Colonic mucosa (tissue), 4 donors: ENCODE results near the gene WSB1. TPM values are rescaled to one million over a fixed set of nuclear protein-coding genes. Genes with fewer than 3 reads are reported as not detected.
"Not testable (repeated sequence)": the region's sequence is repeated elsewhere in the genome, so short reads cannot be mapped to it uniquely, and the experiment has no call there.

ENCODE experiments used
- DNase-seq: peaks from one replicate; pipeline ENCODE4 v3.0.0-alpha.2; 2020
- H3K27ac ChIP-seq: fragments of 200-600 bp; one replicate; pipeline ENCODE4 v1.8.0; 2021
- H3K27me3 ChIP-seq: fragments of 200-600 bp; one replicate; pipeline ENCODE4 v1.8.0; 2021
- H3K36me3 ChIP-seq: fragments of 200-600 bp; one replicate; pipeline ENCODE4 v1.8.0; 2021
- H3K4me1 ChIP-seq: fragments of 200-600 bp; one replicate; pipeline ENCODE4 v1.8.0; 2021; ENCODE audit warnings: mild to moderate bottlenecking
- H3K4me3 ChIP-seq: fragments of 200-600 bp; one replicate; pipeline ENCODE4 v1.8.0; 2021
- H3K9ac ChIP-seq, 2 donors: one replicate each; pipeline ENCODE4 v1.7.0; 2013; ENCODE audit warnings: control low read depth in 2 of 2, low read depth in 2 of 2, low read length in 2 of 2
- H3K9me3 ChIP-seq: fragments of 200-600 bp; one replicate; pipeline ENCODE4 v1.8.0; 2021
- CTCF ChIP-seq: fragments of 200-600 bp; IDR thresholded peaks from one replicate; pipeline ENCODE4 v1.8.0; 2022; ENCODE audit warnings: antibody characterized with exemption, mild to moderate bottlenecking
- intact Hi-C: fragments of 100-400 bp; cut with DNase I; formaldehyde crosslinking; loops from one replicate; pipeline ENCODE4 v1.14.1; 2022
- total RNA-seq, 2 donors: library from RNA; stranded (reverse); fragmentation: NEBNext Ultra II Directional in 1 of 2; extraction: Animal tissue kit (Norgen Biotek cat#: 25700) in 1 of 2; gene quantifications; one replicate each; pipeline ENCODE4 v1.2.1, GENCODE V29; 2021
- donor health status: healthy.
- donor health status: DM: no; HTN: no; CAD: no.
- donor health status: DM: no; HTN: no; CAD: no.

WSB1 gene
- total RNA-seq, 2 donors from 2014 or later: 94.2 to 150 TPM

GRCh38 chr17:27326051-27326450 lies 32.1 kb downstream of the WSB1 start:
- no peak overlapping the region for H3K9ac ChIP-seq
- DNase-seq: no peak
- H3K4me1 ChIP-seq: peaks cover 12% of the 10 kb centered on the region
- TF ChIP-seq CTCF: no peak
- intact Hi-C loops: no loop called here
- no peaks in the 10 kb centered on the region for H3K9me3 ChIP-seq
- H3K27me3 ChIP-seq: no peaks in the 10 kb centered on the region
- H3K4me3 ChIP-seq: no peak overlapping the region
- H3K36me3 ChIP-seq: no peaks in the 10 kb centered on the region
- H3K27ac ChIP-seq: no peak overlapping the region

GRCh38 chr17:27326585-27326984 lies 32.7 kb downstream of the WSB1 start:
- Histone ChIP-seq H3K36me3 (no peaks in the 10 kb centered on the region), H3K9me3 (no peaks in the 10 kb centered on the region), H3K27ac (no peak overlapping the region), H3K9ac (no peak overlapping the region), H3K4me3 (no peak overlapping the region), H3K4me1 (peaks cover 12% of the 10 kb centered on the region), H3K27me3 (no peaks in the 10 kb centered on the region)
- TF ChIP-seq CTCF: no peak
- intact Hi-C loops: no loop called here
- peak; percentile 5 for DNase-seq

GRCh38 chr17:27327397-27327796 lies 33.5 kb downstream of the WSB1 start:
- H3K27ac ChIP-seq: no peak overlapping the region
- DNase-seq: peak; percentile 7
- no peak for TF ChIP-seq CTCF
- no peak overlapping the region for H3K9ac ChIP-seq
- H3K4me1 ChIP-seq: peaks cover 13% of the 10 kb centered on the region
- intact Hi-C loops: no loop called here
- no peaks in the 10 kb centered on the region for H3K9me3 ChIP-seq
- H3K27me3 ChIP-seq: no peaks in the 10 kb centered on the region
- H3K4me3 ChIP-seq: no peak overlapping the region
- no peaks in the 10 kb centered on the region for H3K36me3 ChIP-seq

GRCh38 chr17:27327871-27328270 lies 34.0 kb downstream of the WSB1 start:
- H3K36me3 ChIP-seq: no peaks in the 10 kb centered on the region
- H3K4me1 ChIP-seq: peaks cover 14% of the 10 kb centered on the region
- no peak overlapping the region for H3K9ac ChIP-seq
- no peaks in the 10 kb centered on the region for H3K9me3 ChIP-seq
- no peak for TF ChIP-seq CTCF
- H3K27ac ChIP-seq: no peak overlapping the region
- H3K4me3 ChIP-seq: no peak overlapping the region
- DNase-seq: no peak
- H3K27me3 ChIP-seq: no peaks in the 10 kb centered on the region
- intact Hi-C loops: no loop called here

- H3K27ac ChIP-seq, intact Hi-C loops, H3K4me3 ChIP-seq, H3K4me1 ChIP-seq, H3K9me3 ChIP-seq, H3K9ac ChIP-seq, H3K27me3 ChIP-seq, H3K36me3 ChIP-seq: not testable (repeated sequence)
- peak; percentile 9 for DNase-seq
These were observed 34.8 kb downstream of the WSB1 start for GRCh38 chr17:27328686-27329085.

- Histone ChIP-seq H3K4me3 (no peak overlapping the region), H3K36me3 (no peaks in the 10 kb centered on the region), H3K27ac (no peak overlapping the region), H3K27me3 (no peaks in the 10 kb centered on the region), H3K9me3 (no peaks in the 10 kb centered on the region), H3K9ac (no peak overlapping the region), H3K4me1 (peaks cover 3% of the 10 kb centered on the region)
- intact Hi-C loops: no loop called here
- peak; percentile 15 for DNase-seq
- no peak for TF ChIP-seq CTCF
These were observed 35.4 kb downstream of the WSB1 start for GRCh38 chr17:27329146-27329805.
